Esophagus squamous epithelium (tissue), 5 donors: ENCODE results near the gene TMEM219. TPM values are rescaled to one million over a fixed set of nuclear protein-coding genes. Genes with fewer than 3 reads are reported as not detected.

Source experiments
- DNase-seq: peaks from one replicate; lab custom pipeline; 2025; lab: John Stamatoyannopoulos, UW
- H3K27ac ChIP-seq, 4 donors: fragments of 200-600 bp; sonication (generic); one replicate each; pipeline ENCODE4 v1.5.1; 2016 to 2019; ENCODE audit warnings: mild to moderate bottlenecking in 1 of 4
- H3K27me3 ChIP-seq, 4 donors: fragments of 200-600 bp; sonication (generic); 1 replicate in 3 of 4; 2 replicates in 1 of 4; pipeline versions ENCODE4 v1.5.1 to v1.6.0; 2017 to 2021; ENCODE audit warnings: antibody characterized with exemption in 1 of 4
- H3K36me3 ChIP-seq, 3 donors: fragments of 200-600 bp; sonication (generic); one replicate each; pipeline ENCODE4 v1.5.1; 2016 to 2019
- H3K4me1 ChIP-seq, 3 donors: fragments of 200-600 bp; sonication (generic); one replicate each; pipeline ENCODE4 v1.5.1; 2017 to 2019
- H3K4me3 ChIP-seq, 4 donors: fragments of 200-600 bp; sonication (generic); 1 replicate in 3 of 4; 2 replicates in 1 of 4; pipeline ENCODE4 v1.5.1; 2016 to 2019; ENCODE audit warnings: mild to moderate bottlenecking in 2 of 4, moderate library complexity in 1 of 4
- H3K9me3 ChIP-seq, 3 donors: fragments of 200-600 bp; sonication (generic); one replicate each; pipeline ENCODE4 v1.5.1; 2016 to 2019
- CTCF ChIP-seq, 6 experiments: fragments of 450-650 bp in 4 of 6; fragments of 200-600 bp in 2 of 6; sonication (generic) in 2 of 6; IDR thresholded peaks; one replicate each; pipeline ENCODE4 v1.5.1; 2016 to 2019; ENCODE audit warnings: antibody characterized with exemption in 6 of 6, mild to moderate bottlenecking in 4 of 6, moderate library complexity in 4 of 6
- POLR2A ChIP-seq, 4 donors: fragments of 450-650 bp; IDR thresholded peaks; one replicate each; pipeline ENCODE4 v1.6.1; 2017; ENCODE audit warnings: antibody characterized with exemption in 4 of 4, mild to moderate bottlenecking in 4 of 4, moderate library complexity in 3 of 4
- WGBS, 2 donors: methylation state at CpG; one replicate each; pipeline ENCODE4 v1.1.5; 2018; 5-methylcytosine and 5-hydroxymethylcytosine counted together
- intact Hi-C: fragments of 100-400 bp; cut with DNase I; formaldehyde crosslinking; loops from one replicate; pipeline ENCODE4 v1.15.0; 2022
- total RNA-seq, 4 donors: library from RNA; depleted of rRNA; stranded (reverse); fragments of >200 nt; gene quantifications; one replicate each; pipeline ENCODE4 v1.1.0, GENCODE V29; 2016
- donor health status: DM: yes; HTN: yes; CAD: no.

TMEM219 gene
- total RNA-seq, 4 donors from 2014 or later: 48.0 to 119 (median 80.0) TPM

- Histone ChIP-seq H3K9me3 (no peaks in the 10 kb centered on the region), H3K4me1 (peaks cover 11 to 20% (median 12%) of the 10 kb centered on the region in 3 donors), H3K27me3 (no peaks in the 10 kb centered on the region), H3K4me3 (no peak overlapping the region), H3K36me3 (peaks cover 35 to 90% (median 66%) of the 10 kb centered on the region in 3 donors), H3K27ac (no peak overlapping the region)
- 89 to 90% methylated on average over 2 of the region's 2 CpGs for WGBS, 2 donors
- DNase-seq: no peak
- intact Hi-C loops: no loop called here
- TF ChIP-seq CTCF (IDR thresholded peaks at IDR 0.05) (no peak), POLR2A (IDR thresholded peaks at IDR 0.05) (no peak)
Measured at GRCh38 chr16:29990034-29990433, 28.2 kb downstream of the TMEM219 start.

DNA sequence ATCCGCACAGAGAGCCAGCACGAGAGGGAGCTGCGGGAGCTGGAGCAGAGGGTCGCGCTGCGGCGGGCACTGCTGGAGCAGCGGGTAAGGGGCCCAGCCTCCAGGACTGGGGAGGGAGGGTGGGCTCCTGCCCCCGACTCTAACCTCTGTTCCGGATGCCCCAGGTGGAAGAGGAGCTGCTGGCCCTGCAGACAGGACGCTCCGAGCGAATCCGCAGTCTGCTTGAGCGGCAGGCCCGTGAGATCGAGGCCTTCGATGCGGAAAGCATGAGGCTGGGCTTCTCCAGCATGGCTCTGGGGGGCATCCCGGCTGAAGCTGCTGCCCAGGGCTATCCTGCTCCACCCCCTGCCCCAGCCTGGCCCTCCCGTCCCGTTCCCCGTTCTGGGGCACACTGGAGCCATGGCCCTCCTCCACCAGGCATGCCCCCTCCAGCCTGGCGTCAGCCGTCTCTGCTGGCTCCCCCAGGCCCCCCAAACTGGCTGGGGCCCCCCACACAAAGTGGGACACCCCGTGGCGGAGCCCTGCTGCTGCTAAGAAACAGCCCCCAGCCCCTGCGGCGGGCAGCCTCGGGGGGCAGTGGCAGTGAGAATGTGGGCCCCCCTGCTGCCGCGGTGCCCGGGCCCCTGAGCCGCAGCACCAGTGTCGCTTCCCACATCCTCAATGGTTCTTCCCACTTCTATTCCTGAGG lies 29.1 kb downstream of the TMEM219 start:
- Histone ChIP-seq H3K27ac (no peak overlapping the region), H3K36me3 (peaks cover 25 to 80% (median 56%) of the 10 kb centered on the region in 3 donors), H3K27me3 (no peaks in the 10 kb centered on the region), H3K9me3 (no peaks in the 10 kb centered on the region), H3K4me3 (no peak overlapping the region), H3K4me1 (peaks cover 12 to 23% (median 13%) of the 10 kb centered on the region in 3 donors)
- no peak for TF ChIP-seq CTCF (IDR thresholded peaks at IDR 0.05)
- TF ChIP-seq POLR2A (IDR thresholded peaks at IDR 0.05): no peak
- DNase-seq: no peak
- intact Hi-C loops: no loop called here
- 93 to 95% methylated on average over 4 to 9 of the region's 35 CpGs for WGBS, 2 donors

DNA sequence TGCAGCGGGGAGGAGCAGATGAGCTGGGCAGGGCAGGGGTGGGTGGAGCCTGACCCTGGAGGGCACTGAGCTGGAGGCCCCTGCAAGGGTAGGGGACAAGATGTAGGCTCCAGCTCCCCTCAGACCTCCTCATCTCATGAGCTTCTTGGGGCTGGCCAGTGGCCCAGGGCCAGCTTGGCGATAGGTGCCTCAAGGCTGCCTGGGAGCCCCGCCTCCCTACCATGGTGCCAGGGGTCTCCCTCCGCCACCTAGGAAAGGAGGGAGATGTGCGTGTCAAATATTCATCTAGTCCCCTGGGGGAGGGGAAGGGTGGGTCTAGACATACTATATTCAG lies 29.7 kb downstream of the TMEM219 start:
- Histone ChIP-seq H3K36me3 (peaks cover 20 to 74% (median 51%) of the 10 kb centered on the region in 3 donors), H3K4me3 (no peak overlapping the region), H3K27me3 (no peaks in the 10 kb centered on the region), H3K27ac (no peak overlapping the region), H3K4me1 (peaks cover 12 to 25% (median 15%) of the 10 kb centered on the region in 3 donors), H3K9me3 (no peaks in the 10 kb centered on the region)
- intact Hi-C loops: no loop called here
- DNase-seq: no peak
- no peak for TF ChIP-seq CTCF (IDR thresholded peaks at IDR 0.05)
- no peak for TF ChIP-seq POLR2A (IDR thresholded peaks at IDR 0.05)
- WGBS, 2 donors: 40 to 93% methylated on average over 1 to 3 of the region's 5 CpGs

DNA sequence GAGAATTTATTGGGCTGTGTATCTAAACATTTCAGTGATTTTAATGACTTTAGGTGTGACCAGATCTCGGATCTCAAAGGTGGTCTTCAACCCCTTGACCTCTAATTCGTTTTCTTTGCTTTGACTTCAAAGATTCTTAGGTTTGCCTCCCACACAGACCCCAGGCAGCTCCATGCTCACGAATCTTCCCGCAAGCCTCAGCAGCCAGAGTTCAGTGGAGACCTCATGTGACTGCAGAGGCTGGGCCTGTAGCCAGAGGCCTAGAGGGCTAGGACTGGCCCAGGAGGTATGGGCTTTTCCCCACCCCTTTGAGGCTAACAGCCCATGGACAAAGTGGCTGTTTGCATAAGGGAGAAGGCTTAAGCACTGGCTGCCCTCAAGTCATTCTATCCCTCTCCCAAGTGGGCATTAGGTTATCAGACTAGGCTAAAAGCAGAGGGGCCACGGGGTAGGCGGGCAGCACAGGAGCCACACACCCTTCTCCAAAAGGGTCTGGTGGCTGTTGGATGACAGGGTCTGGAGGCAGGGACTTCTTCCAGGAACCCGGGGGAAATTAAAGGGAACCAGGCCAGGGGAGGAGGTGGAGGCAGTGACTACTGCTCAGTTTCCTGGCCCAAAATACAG lies 30.6 kb downstream of the TMEM219 start:
- DNase-seq: no peak
- Histone ChIP-seq H3K9me3 (no peaks in the 10 kb centered on the region), H3K27ac (no peak overlapping the region), H3K4me1 (peaks cover 19 to 34% (median 20%) of the 10 kb centered on the region in 3 donors), H3K36me3 (peaks cover 14 to 66% (median 43%) of the 10 kb centered on the region in 3 donors), H3K27me3 (no peaks in the 10 kb centered on the region), H3K4me3 (no peak overlapping the region)
- WGBS, 2 donors: 52 to 69% methylated on average over 7 of the region's 7 CpGs
- intact Hi-C loops: no loop called here
- no peak for TF ChIP-seq CTCF (IDR thresholded peaks at IDR 0.05)
- TF ChIP-seq POLR2A (IDR thresholded peaks at IDR 0.05): no peak

- DNase-seq: no peak
- no peak overlapping the region for H3K27ac ChIP-seq
- H3K9me3 ChIP-seq: no peaks in the 10 kb centered on the region
- 88% methylated on average over 10 of the region's 25 CpGs; no CpG with 5 or more reads in 1 of the 2 donors for WGBS, 2 donors
- H3K4me1 ChIP-seq: peaks cover 19 to 35% (median 20%) of the 10 kb centered on the region in 3 donors
- intact Hi-C loops: no loop called here
- no peaks in the 10 kb centered on the region for H3K27me3 ChIP-seq
- no peak for TF ChIP-seq POLR2A (IDR thresholded peaks at IDR 0.05)
- no peak for TF ChIP-seq CTCF (IDR thresholded peaks at IDR 0.05)
- H3K36me3 ChIP-seq: peaks cover 8 to 66% (median 34%) of the 10 kb centered on the region in 3 donors
- H3K4me3 ChIP-seq: no peak overlapping the region
Measured at GRCh38 chr16:29993191-29993902, 31.5 kb downstream of the TMEM219 start.
